CD14-positive monocyte (primary cell): ENCODE measurements around the gene ATG16L2. TPM values are rescaled to one million over a fixed set of nuclear protein-coding genes. Genes with fewer than 3 reads are reported as not detected.

Experiments
- DNase-seq, 3 donors: peaks; one replicate each; pipeline ENCODE4 v3.0.0-alpha.2; 2011 to 2022
- H2AFZ ChIP-seq: 2 replicates; pipeline ENCODE4 v1.6.0; 2012; ENCODE audit warnings: mild to moderate bottlenecking, low read depth, low read length, inconsistent platforms; ENCODE audit not compliant: insufficient read depth, poor library complexity, severe bottlenecking
- H3K27ac ChIP-seq, 2 donors: 1 replicate in 1 of 2; 2 replicates in 1 of 2; pipeline ENCODE4 v1.5.1; 2012 to 2013; ENCODE audit warnings: low read length in 2 of 2, control low read depth in 1 of 2, inconsistent platforms in 1 of 2, low read depth in 1 of 2, mild to moderate bottlenecking in 1 of 2
- H3K27me3 ChIP-seq, 2 donors: one replicate each; pipeline versions ENCODE4 v1.6.0 to v1.6.1; 2011 to 2013; ENCODE audit warnings: low read length in 2 of 2; ENCODE audit not compliant: control insufficient read depth in 2 of 2, insufficient read depth in 2 of 2
- H3K36me3 ChIP-seq, 2 donors: replicated peaks in 1 of 2; 1 replicate in 1 of 2; 2 replicates in 1 of 2; pipeline versions ENCODE4 v1.5.1 to v1.6.1; 2012 to 2013; ENCODE audit warnings: low read length in 2 of 2, control low read depth in 1 of 2, inconsistent platforms in 1 of 2, mild to moderate bottlenecking in 1 of 2; ENCODE audit not compliant: insufficient read depth in 2 of 2, control insufficient read depth in 1 of 2
- H3K4me1 ChIP-seq, 2 donors: 1 replicate in 1 of 2; 2 replicates in 1 of 2; pipeline versions ENCODE4 v1.5.1 to v1.6.1; 2012 to 2013; ENCODE audit warnings: low read length in 2 of 2, control low read depth in 1 of 2, inconsistent platforms in 1 of 2, mild to moderate bottlenecking in 1 of 2, moderate library complexity in 1 of 2; ENCODE audit not compliant: insufficient read depth in 2 of 2, control insufficient read depth in 1 of 2
- H3K4me2 ChIP-seq: replicated peaks from 2 replicates; pipeline ENCODE3; 2012; ENCODE audit warnings: low read length, moderate library complexity, mild to moderate bottlenecking; ENCODE audit not compliant: poor library complexity, severe bottlenecking; ENCODE audit errors: extremely low read depth
- H3K4me3 ChIP-seq, 3 experiments: fragments of 200-600 bp in 1 of 3; sonication (generic) in 1 of 3; replicated peaks in 1 of 3; 1 replicate in 2 of 3; 2 replicates in 1 of 3; pipeline ENCODE4 v1.5.1; 2011 to 2013; ENCODE audit warnings: low read length in 3 of 3, mild to moderate bottlenecking in 3 of 3, control low read depth in 2 of 3, low read depth in 2 of 3, inconsistent platforms in 1 of 3, moderate library complexity in 1 of 3
- H3K79me2 ChIP-seq: 2 replicates; pipeline ENCODE4 v1.6.0; 2012; ENCODE audit warnings: mild to moderate bottlenecking, control low read depth, inconsistent platforms, low read length, moderate library complexity; ENCODE audit not compliant: insufficient read depth
- H3K9ac ChIP-seq: 2 replicates; pipeline ENCODE4 v1.6.0; 2017; ENCODE audit warnings: low read length, mild to moderate bottlenecking; ENCODE audit not compliant: insufficient read depth, poor library complexity, severe bottlenecking
- H3K9me3 ChIP-seq, 2 donors: replicated peaks in 1 of 2; 1 replicate in 1 of 2; 2 replicates in 1 of 2; pipeline versions ENCODE4 v1.5.1 to v1.6.1; 2012 to 2013; ENCODE audit warnings: low read length in 2 of 2, control low read depth in 1 of 2; ENCODE audit not compliant: control insufficient read depth in 1 of 2, insufficient read depth in 1 of 2
- H4K20me1 ChIP-seq: 2 replicates; pipeline ENCODE4 v1.6.0; 2012; ENCODE audit warnings: mild to moderate bottlenecking, low read length, control low read depth, moderate library complexity; ENCODE audit not compliant: insufficient read depth
- H3K27ac Mint-ChIP-seq, 7 donors: one replicate each; pipeline ENCODE4 v1.8.0; 2020; ENCODE audit warnings: mild to moderate bottlenecking in 7 of 7, mixed read lengths in 7 of 7, moderate library complexity in 6 of 7, inconsistent platforms in 2 of 7
- H3K27me3 Mint-ChIP-seq, 3 donors: one replicate each; pipeline ENCODE4 v1.8.0; 2021 to 2022; ENCODE audit warnings: low read depth in 3 of 3, mild to moderate bottlenecking in 3 of 3, mixed read lengths in 3 of 3, moderate library complexity in 3 of 3, inconsistent platforms in 1 of 3
- H3K36me3 Mint-ChIP-seq, 2 donors: one replicate each; pipeline ENCODE4 v1.8.0; 2020; ENCODE audit warnings: mixed read lengths in 2 of 2, inconsistent platforms in 1 of 2, mild to moderate bottlenecking in 1 of 2
- H3K4me1 Mint-ChIP-seq: one replicate; pipeline ENCODE4 v1.8.0; 2020; ENCODE audit warnings: mild to moderate bottlenecking, mixed read lengths
- H3K4me3 Mint-ChIP-seq, 2 donors: one replicate each; pipeline ENCODE4 v1.8.0; 2020; ENCODE audit warnings: mild to moderate bottlenecking in 2 of 2, mixed read lengths in 2 of 2, moderate library complexity in 1 of 2
- H3K9me3 Mint-ChIP-seq, 7 donors: one replicate each; pipeline ENCODE4 v1.8.0; 2020 to 2022; ENCODE audit warnings: mixed read lengths in 7 of 7, mild to moderate bottlenecking in 6 of 7, moderate library complexity in 6 of 7, inconsistent platforms in 2 of 7
- CTCF ChIP-seq: fragments of 200-600 bp; IDR thresholded peaks from one replicate; pipeline ENCODE4 v1.8.0; 2022; ENCODE audit warnings: antibody characterized with exemption, mild to moderate bottlenecking
- WGBS: methylation state at CpG from one replicate; pipeline ENCODE4 v1.1.5; 2013; ENCODE audit warnings: missing lambda C conversion rate; ENCODE audit not compliant: insufficient coverage; 5-methylcytosine and 5-hydroxymethylcytosine counted together
- intact Hi-C, 2 donors: fragments of 100-400 bp; cut with micrococcal nuclease; formaldehyde crosslinking; loops; one replicate each; pipeline versions ENCODE4 v1.15.0 to v1.15.1; 2023
- polyA plus RNA-seq, 3 donors: library from polyadenylated mRNA; depleted of rRNA in 1 of 3; unstranded in 2 of 3; stranded (reverse) in 1 of 3; fragments of 300-500 nt in 2 of 3; fragments of >200 nt in 1 of 3; fragmentation: Illumina TruSeq in 2 of 3; gene quantifications; 1 replicate in 2 of 3; 2 replicates in 1 of 3; pipeline ENCODE4 v1.2.3, GENCODE V29; 2012 to 2021

Gene ATG16L2
- polyA plus RNA-seq, 3 donors, result 36.9 to 975 (median 46.8) TPM

GRCh38 chr11:72773291-72773690 lies 40.9 kb upstream of the ATG16L2 start:
- Mint-ChIP-seq H3K4me1 (peaks cover 17% of the 10 kb centered on the region), H3K9me3 (peaks cover 0 to 2% (median 0%) of the 10 kb centered on the region in 7 donors), H3K27ac (no peak overlapping the region), H3K4me3 (no peak overlapping the region), H3K36me3 (peaks cover 2 to 7% of the 10 kb centered on the region in 2 donors), H3K27me3 (peaks cover 3 to 5% (median 5%) of the 10 kb centered on the region in 3 donors)
- Histone ChIP-seq H3K27ac (no peak overlapping the region), H3K4me1 (peaks cover 14 to 16% of the 10 kb centered on the region in 2 donors), H4K20me1 (peaks cover 3% of the 10 kb centered on the region), H3K9me3 (no peaks in the 10 kb centered on the region), H3K79me2 (no peaks in the 10 kb centered on the region), H2AFZ (no peak overlapping the region), H3K9ac (no peak overlapping the region), H3K4me3 (no peak overlapping the region), H3K27me3 (no peaks in the 10 kb centered on the region), H3K4me2 (no peak overlapping the region), H3K36me3 (no peaks in the 10 kb centered on the region)
- intact Hi-C loops, result no loop called here
- 80% methylated on average over 1 of the region's 5 CpGs for WGBS
- DNase-seq, result no peak
- TF ChIP-seq CTCF, result no peak

- no peak overlapping the region for H3K27ac Mint-ChIP-seq
- intact Hi-C loops, result no loop called here
Observed at GRCh38 chr11:72773696-72774095, 40.5 kb upstream of the ATG16L2 start.

More at GRCh38 chr11:72773696-72774095, 40.5 kb upstream of the ATG16L2 start:
- Mint-ChIP-seq H3K27me3 (peaks cover 3 to 5% (median 5%) of the 10 kb centered on the region in 3 donors), H3K4me1 (peaks cover 16% of the 10 kb centered on the region), H3K36me3 (peaks cover 2 to 7% of the 10 kb centered on the region in 2 donors), H3K4me3 (no peak overlapping the region), H3K9me3 (peaks cover 0 to 2% (median 0%) of the 10 kb centered on the region in 7 donors)
- Histone ChIP-seq H3K9ac (no peak overlapping the region), H3K27ac (no peak overlapping the region), H3K9me3 (no peaks in the 10 kb centered on the region), H3K4me2 (no peak overlapping the region), H3K4me3 (no peak overlapping the region), H2AFZ (no peak overlapping the region), H3K4me1 (peaks cover 14 to 16% of the 10 kb centered on the region in 2 donors), H3K79me2 (no peaks in the 10 kb centered on the region), H3K27me3 (no peaks in the 10 kb centered on the region), H3K36me3 (no peaks in the 10 kb centered on the region), H4K20me1 (peaks cover 3% of the 10 kb centered on the region)
- no CpG with 5 or more reads among the region's 6 CpGs for WGBS
- no peak for TF ChIP-seq CTCF
- no peak for DNase-seq
